Hematopoietic multipotent progenitor cell treated with erythropoietin and hydrocortisone succinate and interleukin-3 and kit ligand, for 17 days (in vitro differentiated cells): ENCODE data around the gene RNF126.

Experiments used
- DNase-seq: peaks from one replicate; pipeline ENCODE4 v3.0.0-alpha.2; 2015; ENCODE audit warnings: low spot score

RNF126 gene

DNA sequence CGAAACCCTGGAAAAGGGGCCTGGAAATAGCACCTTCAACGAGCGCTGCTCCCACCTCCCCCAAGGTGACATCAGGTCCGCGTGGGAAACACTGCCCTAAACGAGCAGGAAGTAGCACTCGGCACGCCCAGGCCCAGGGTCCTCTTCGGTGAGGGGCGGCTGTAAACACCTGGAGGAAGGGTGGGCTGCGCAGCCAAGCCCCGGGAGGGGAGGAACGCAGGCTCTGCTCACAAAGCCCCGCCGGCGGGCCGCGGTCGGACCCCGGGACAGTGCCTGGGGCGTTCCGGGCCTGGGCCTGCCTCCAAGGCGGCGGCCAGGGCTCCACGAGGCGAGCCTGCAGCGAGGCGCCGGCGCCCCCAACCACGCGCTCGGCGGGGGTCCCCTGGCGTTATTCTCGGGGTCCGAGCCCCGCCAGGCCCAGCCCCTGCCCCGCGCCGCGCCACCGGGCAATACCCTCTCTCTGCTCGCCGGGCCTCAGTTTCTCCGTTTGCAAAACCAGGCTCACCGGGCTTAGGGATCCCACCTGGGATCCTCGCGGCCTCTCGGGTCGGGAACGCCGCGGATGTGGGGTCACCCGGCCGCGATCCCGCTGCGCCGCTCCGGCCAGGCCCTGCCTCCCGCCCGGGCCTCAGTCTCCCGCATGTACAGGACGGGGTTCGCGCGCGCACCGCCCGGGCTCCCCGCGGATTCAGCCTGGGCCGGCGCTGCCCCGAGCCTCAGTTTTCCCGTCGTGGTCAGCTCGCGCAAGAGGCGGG, 630 bp downstream of the RNF126 start:
- no peak for DNase-seq

DNA sequence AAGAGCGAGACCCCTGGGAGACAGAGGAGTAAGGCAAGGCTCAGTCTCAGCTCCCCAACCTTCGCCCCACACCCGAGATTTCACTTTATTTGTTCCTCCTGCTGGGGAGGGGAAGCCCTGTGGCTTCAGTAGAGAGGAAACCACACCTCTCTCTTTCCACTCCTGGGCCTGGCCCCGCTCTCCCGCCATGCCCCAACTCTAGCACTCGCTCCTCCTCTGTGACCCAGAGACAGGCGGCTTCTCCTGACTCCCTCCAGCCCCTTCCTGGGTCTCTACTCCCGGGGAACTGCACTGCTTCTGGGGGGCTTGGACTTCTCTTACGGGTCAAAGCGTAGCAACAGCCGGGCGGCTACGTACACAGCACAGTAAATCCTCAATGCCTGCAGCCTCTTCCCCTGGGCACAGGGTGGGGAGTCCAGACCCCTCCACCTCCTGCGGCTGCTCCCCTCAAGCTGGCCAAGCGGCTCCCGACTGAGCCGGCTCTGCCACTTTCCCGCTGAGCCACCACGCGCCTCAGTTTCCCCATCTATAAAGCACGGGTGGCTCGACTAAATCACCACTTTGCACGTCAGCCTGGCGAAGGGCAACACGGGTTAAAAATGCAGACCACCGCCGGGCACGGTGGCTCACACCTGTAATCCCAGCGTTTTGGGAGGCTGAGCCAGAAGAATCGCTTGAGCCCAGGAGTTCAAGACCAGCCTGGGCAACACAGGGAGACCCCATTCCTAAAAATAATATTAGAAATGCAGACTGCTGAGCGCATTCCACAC, 1.4 kb downstream of the RNF126 start:
- DNase-seq: no peak

DNA sequence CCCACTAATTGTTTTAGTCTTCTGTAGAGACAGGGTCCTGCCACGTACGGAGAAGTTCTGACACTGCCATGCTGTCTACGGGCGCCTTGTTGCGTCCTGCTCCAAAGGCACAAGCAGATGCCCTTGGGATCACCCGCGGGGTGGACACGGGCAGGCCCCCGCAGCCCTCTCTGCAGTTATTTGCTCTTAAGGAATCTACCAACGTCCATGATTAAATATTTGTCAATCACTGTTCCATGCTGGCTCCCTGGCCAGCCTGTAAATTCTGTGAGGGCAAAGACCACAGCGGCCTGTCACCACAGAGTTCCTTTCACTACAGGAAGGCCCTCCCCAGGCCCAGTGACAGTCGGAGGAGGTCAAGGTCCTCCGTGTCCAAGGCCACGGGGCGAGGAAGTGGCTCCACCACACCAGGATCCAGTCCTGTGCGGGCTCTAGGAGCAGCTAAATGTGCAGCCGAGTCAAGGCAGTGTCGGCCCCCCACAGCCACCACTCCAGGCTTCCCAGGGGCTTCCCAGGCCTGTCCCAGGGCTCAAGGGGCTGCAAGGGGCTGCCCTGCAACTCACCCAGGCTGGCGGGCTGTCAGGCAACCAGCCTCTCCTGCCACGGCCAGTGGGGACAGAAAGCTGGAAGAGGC, 2.1 kb downstream of the RNF126 start:
- DNase-seq: no peak

DNA sequence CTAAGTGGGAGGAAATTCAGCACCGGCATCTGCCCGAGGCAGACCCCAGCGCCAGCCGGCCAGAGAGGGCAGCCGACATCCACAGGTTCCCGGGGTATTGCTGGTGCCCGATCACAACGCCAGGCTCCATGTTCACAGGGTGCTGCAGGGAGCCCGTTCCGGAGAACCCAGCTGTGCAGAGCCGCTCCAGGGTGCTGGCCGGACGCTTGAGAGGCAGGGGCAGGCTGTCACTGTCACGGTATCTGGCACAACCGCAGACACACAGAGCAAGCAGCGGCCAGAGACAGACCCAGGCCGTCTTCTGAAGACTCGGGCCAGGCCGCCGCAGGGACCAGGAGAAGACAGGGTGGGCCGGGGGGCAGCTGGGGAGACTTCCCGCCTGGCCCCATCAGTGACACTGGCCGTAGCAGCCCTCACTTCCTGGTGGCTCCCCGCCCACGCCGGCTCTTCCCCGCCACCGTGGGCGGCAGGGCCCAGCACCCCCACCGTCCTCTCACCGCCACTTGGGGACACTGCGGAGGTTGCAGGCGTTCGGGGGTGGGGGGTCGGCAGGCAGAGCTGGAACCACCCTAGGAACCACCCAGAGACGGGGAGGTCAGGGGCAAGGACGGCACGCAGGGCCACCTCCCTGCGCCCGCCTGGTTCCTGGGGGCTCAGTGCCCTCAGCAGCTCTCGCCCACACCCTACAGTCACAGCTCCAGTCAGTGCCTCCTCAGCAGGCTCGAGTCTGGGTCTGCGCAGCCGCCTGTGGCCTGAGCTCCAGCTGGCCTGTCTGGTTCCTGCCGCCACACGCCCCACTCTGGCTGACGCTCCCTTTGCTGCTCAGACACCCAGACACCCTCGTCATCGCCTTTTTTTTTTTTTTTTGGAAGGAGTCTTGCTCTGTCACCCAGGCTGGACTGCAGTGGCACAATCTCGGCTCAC, 3.8 kb downstream of the RNF126 start:
- no peak for DNase-seq

DNA sequence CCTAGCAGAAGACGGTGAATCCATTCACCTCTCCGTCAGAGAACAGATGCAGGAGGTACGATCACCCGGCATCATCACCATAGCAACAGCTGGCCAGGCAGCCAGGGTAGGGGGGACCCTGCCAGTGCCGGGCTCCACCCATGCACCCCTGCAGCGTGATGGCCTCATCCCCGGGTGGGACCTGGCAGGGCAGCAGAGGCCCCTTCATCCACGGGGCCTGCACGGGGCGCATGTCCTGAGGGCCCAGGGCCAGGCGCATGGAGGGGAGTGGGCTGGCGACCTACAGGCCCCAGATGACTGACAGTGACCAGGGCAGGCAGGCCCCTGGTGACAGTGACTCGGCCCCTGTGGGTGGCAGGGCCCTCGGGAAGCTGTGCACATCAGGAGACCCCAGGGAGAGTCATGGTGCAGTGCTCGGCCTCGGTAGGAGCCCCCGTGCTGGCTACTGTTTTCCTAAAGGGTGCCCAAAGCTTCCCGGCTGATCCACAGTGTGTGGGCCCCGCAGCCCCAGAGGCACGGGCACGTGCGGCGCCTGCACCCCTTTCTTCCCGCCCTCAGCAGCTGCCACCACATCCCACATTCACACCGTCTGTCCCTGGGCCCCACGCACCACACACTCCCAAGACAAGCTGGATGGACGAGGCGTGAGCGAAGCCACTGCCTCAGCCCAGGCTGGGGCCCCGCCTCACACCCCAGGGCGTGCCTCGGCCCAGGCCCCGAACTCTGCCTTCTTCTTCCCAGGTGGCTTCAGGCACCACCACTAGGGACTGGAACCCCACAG, 4.8 kb downstream of the RNF126 start:
- no peak for DNase-seq

DNA sequence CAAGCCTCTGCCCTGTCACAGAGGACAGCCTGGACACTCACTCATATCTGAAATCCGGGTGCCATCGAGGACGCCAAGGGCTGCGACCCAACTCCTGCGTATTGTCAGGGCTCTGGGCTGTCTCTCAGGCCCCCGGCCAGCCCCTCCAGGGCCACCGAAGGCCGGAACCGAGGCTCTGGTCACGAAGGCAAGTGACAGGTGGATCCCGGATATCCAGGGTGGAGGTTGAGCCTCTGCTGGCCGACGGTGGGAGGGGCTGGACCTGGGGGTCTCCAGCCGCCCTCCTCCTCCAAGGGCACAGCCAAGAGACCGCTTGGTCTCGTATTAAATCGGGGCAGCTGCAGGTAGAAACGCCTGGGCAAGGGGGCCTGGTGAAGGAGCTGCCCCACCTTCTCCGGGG, 5.4 kb downstream of the RNF126 start:
- no peak for DNase-seq

DNA sequence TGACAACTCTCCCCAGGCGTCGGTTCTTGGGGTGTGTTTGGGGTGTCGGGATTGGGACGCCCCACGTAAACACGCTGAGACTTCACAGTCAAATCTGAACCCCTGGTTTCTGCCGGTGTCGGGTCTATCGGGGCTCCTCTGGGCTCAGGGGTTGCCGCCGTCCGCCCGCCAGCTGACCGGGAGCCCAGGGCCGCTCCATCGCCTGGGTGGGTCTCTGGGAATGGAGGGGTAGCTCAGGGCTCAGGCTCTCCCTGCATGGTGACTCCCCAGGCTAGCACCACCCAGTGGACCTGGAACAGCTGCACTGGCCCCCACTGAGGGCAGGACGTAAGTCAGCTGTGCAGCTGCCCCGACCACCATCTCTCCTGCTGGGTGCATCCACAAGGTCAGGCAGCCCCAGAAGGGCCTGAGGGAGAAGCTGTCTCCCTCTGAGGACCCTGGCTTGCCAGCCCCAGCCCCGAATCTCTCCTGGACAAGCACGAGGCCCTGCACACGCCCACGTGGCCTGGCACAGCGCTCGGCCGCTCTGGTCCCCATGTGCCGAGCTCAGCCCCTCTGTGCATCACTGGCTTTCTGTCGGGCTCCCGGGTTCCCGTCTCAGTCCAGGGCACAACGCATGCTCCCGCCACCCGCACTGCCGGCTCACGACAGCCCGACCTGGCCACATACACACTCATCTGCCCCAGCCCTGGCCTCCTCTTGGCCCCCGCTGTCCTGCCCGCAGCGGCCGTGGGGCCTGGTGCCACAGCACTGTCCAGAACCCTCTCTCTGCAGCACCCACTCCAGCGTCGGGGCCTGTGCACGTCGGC, 6.1 kb downstream of the RNF126 start:
- DNase-seq: no peak

DNA sequence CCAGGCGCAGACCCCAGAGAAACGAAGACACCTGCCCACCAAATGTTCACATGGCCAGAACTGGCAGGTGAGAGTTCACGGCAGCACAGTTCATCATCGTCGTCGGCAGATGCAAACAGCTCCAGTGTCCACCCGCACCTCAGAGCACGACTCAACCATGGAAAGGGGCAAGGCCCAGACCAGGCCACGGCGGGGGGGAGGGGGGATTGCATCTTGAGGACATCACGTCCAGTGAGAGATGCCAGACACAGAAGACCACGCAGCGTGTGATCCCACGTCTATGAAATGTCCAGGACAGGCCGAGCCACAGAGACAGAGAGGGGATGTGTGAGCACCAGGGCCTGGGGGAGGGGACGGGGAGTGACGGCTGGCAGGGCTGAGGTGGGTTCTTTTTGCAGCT, 7.3 kb downstream of the RNF126 start:
- DNase-seq: no peak

DNA sequence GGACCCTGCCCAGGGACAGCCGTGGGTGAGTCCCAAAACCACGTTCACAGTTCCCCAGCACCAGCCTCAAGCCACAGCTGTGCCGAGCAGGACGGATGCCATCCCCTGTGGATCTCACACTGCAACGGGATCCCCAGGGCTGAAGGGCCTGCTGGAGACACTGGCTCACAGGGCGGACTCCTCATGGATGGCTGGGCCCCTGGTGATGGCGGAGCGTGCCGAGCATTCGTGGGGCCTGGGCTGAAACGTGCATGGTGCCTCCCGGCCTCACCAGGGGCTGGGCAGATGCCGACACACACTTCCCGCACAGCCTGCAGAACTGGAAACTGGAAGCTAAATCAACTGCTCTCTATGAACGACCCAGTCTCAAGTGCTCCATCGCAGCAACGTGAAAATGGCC, 9.6 kb downstream of the RNF126 start:
- no peak for DNase-seq

DNA sequence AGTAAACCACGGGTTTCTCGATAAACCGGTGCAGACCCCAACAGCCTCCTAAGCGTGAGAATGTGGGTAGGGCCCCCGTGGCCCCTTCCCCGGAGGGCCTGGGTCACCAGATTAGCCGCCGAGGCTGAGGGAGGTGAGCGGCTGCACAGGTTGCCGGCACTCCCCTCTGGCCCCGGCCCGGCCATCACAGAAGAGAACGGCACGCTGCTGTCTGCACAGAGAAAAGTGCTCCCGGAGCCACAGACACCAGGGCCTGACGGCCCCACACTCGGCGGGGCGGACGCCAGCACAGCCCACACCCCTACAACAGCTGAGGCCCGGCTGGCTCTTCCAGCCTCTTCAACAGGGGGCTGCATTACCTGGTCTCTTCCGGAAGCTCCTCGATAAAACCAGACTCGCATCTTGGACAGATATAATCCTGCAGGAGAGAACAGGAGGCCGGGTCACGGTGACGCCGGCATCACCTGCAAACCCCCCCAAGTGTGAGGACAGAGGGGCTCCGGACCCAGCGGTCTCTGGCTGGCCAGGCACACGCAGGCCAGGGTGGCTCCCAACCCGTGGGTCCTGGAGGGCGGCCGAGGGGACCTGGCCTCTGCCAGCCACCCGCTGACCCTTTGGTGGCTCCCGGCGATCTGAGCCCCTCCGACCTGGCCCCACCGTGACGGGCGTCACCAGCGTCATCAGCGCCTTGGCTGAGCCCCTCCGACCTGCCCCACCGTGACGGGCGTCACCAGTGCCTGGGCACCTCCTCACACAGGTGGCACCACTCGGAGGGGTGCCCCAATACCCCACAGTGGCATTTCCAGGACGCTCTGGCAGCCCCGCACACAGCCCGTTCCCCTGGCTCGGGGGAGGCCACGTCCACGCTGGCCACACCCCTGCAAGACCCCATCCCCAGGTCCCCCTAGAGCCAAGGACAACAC, 10.3 kb downstream of the RNF126 start:
- no peak for DNase-seq

DNA sequence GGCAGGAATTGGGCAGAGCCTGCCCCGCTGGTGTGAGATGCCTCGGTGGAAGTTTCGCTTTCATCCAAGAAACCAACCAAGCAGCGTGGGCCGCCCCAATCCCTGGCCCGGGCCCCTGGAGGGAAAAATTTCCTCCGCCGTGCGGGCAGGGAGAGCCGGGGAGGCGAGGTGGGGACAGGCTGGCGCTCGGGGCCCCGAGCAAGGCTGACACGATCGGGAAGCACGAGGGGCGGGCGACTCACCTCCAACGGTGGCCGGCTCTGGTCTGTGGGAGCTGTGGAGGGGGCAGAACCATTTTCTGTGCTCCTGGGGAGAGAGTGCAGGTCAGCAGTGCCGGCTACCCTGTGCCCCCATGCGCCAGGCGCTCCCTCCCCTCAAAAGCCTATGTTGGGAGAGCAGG, 11.0 kb downstream of the RNF126 start:
- DNase-seq: no peak

DNA sequence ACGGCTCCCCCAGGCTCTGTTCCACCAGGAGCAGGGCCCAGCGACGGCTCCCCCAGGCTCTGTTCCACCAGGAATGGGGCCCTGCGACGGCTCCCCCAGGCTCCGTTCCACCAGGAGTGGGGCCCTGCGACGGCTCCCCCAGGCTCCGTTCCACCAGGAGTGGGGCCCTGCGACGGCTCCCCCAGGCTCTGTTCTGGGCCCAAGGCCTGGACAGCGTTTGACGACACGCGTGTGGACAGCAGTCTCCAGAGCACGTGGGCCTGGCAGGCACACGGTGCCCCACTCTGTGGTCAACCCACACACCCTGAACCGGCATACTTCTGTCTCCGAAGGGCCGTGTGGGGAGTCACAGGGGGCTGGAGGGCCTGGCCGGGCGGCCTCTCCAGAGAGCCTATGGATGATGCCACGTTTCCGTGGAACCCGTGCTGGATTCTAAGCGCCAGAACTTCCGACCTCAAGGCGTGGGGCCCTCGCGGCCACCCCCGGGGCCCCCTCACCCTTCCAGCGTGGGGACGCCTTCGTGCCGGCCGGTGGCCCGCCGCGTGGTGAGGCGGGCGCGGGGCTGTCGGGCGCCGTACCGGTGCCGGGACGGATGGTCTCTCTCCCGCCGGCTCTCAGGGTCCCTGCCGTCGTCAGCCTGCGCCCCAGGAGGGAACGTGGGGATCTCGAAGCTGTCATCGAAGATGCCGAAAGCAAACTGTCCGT, 11.7 kb downstream of the RNF126 start:
- no peak for DNase-seq

DNA sequence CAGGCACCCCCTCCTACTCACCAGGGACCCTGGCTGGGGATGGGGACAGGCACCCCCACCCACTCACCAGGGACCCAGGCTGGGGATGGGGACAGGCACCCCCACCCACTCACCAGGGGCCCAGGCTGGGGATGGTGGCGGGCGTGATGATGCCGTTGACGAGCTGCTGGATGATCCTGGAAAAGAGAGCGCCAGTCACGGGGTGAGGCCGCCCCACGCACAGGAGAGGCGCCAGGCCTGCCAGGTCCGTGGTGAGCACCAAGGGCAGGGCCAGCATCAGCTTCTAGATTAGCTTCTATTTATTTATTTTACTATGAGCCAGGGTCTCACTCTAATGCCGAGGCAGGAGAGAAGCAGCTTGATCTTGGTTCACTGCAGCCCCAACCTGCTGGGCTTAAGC, 12.9 kb downstream of the RNF126 start:
- no peak for DNase-seq

DNA sequence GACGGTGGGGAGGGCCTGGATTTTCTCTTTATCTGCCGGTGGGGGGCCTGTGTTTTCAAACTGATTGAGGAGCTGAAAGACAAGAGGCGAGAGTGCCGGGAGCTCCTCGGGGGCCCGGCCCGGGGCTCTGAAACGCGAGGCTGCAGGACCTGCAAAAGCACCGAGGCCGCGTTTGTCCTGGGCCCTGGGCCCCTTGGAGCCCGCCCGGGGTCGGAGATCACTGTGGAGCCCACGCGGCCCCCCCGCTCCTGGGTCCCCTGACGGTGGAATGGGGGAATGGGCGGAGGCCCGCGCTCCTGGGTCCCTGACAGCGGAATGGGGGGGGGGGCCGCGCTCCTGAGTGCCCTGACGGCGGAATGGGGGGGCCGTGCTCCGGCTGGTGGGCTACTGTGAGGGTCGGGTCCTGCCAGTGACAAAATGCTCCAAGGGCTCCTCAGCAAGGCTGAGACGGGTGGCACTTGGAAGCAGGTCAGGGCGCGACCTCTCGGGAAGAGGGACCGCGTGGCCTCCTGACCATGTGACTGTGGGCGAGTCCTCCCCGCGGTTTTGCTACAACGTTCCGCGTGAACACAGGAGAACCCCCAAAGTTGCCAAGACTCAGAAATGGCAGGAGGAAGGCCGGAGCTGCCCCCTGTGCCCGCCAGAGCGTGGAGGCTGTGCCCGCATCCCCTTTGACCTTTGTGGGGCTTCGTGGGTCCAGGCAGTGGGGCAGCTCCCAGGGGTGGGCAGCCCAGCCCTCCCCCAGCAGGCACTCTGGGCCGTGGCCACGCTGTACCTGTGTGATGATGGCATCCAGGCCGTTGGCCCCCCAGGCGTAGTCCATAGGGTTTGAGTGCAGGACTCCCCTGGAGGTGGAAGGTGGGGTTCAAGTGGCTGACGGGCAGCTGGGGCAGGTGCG, 13.9 kb downstream of the RNF126 start:
- no peak for DNase-seq

DNA sequence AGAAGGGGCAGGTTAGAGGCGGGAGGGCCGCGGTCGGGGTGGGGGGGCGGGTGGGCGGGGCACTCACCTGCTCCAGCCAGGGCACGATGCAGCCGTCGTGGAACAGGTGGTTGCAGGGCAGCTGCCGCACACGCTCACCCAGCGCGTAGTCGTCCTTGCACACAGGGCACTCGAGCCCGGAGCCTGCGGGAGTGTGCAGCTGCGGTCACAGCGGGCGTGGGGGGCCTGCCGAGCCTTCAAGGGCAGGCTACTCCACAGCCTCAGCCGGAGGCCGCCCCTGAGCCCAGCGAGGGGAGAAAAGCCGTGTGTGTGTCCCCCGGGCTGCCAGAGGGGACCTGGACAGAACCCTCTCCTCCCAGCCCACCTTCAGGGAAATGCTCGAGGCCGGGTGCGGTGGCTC, 14.7 kb downstream of the RNF126 start:
- DNase-seq: no peak

DNA sequence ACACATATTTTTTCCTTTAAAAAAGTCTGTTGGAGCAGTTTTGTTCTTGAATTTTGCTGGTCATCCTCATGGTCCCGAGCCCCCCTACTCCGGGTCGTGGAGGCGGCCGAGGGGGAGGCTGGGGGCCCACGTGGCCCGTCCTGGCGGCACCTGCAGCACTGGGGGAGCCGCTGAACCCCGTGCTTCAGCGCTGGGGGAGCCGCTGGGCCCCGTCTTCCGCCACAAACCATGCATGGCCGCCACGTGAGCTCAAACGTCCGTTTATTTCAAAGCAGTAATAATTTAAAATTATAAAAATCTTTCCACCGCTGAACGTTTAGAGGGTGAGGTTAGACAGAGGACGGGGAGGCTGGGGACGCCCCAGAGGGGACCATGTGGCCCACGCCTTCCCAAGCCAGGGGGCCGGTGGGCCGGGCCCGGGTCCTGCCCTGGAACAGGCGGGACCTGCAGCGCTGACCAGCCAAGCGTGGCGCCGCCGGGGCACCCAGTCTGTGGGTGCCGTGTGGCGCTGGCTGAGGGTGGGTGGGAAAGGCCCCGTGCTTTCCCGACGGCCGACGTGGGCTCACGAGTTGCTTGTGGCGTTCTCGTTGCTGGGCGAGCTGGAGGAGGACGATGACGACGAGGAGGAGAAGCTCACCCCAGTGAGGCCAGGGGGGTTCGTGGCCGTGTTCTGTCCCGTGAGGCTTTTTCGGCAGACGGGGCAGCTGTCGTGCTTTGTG, 15.3 kb downstream of the RNF126 start:
- no peak for DNase-seq
